Stomach (tissue), 4 donors: ENCODE data around the gene IFT52.

Source experiments
- POLR2A ChIP-seq, 4 donors: fragments of 450-650 bp; IDR thresholded peaks; one replicate each; pipeline ENCODE4 v1.6.1; 2016; ENCODE audit warnings: antibody characterized with exemption in 4 of 4, control low read depth in 2 of 4, mild to moderate bottlenecking in 1 of 4, moderate library complexity in 1 of 4
- POLR2AphosphoS5 ChIP-seq, 3 donors: sonication (generic); formaldehyde crosslinking; IDR thresholded peaks; one replicate each; pipeline ENCODE4 v1.6.1; 2016; ENCODE audit warnings: antibody characterized with exemption in 3 of 3
- TF ChIP-seq, protein P1 (sequence below), 7 experiments: fragments of 450-650 bp in 4 of 7; fragments of 200-600 bp in 3 of 7; sonication (generic) in 3 of 7; IDR thresholded peaks; one replicate each; pipeline ENCODE4 v1.5.1; 2016 to 2019; ENCODE audit warnings: antibody characterized with exemption in 7 of 7, control low read depth in 2 of 7, mild to moderate bottlenecking in 1 of 7

DNA sequence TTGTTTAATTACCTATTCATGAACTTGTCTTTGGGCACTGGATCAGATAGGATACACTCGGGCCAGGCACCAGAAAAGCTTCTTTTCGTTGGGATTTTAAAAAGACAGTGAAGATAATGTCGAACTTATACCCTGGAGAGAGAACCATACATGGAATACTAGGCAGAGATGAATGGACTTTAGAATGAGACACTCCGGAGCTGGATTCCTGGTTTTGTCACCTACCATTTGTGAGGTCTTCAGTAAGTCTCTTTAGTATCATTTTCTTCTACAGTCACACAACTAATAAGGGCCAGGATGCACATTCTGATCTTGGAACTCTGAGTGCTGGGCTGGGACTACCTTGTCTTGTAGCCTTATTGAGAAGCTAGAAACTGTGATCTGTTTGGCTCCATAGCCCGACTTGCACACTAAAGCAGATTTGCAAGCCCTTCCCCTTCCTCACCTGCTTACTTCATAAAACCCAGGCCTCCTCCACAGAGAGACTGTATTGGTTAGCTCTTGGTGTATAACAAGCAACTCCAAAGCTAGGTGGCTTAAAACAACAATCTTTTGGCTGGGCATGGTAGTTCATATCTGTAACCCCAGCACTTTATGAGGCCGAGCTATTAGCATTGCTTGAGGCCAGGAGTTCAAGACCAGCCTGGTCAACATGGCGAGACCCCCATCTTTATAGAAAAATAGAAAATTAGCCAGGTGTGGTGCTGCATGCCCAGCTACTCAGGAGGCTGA, 7.4 kb upstream of the IFT52 start:
- no peak for TF ChIP-seq POLR2A (IDR thresholded peaks at IDR 0.05)
- TF ChIP-seq, protein P1, sequence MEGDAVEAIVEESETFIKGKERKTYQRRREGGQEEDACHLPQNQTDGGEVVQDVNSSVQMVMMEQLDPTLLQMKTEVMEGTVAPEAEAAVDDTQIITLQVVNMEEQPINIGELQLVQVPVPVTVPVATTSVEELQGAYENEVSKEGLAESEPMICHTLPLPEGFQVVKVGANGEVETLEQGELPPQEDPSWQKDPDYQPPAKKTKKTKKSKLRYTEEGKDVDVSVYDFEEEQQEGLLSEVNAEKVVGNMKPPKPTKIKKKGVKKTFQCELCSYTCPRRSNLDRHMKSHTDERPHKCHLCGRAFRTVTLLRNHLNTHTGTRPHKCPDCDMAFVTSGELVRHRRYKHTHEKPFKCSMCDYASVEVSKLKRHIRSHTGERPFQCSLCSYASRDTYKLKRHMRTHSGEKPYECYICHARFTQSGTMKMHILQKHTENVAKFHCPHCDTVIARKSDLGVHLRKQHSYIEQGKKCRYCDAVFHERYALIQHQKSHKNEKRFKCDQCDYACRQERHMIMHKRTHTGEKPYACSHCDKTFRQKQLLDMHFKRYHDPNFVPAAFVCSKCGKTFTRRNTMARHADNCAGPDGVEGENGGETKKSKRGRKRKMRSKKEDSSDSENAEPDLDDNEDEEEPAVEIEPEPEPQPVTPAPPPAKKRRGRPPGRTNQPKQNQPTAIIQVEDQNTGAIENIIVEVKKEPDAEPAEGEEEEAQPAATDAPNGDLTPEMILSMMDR (IDR thresholded peaks at IDR 0.05): no peak
- TF ChIP-seq POLR2AphosphoS5 (IDR thresholded peaks at IDR 0.05): no peak
